Activated CD8-positive, alpha-beta memory T cell treated with anti-CD3 and anti-CD28 coated beads, Interleukin-2, amount 50 U/mL, for 1 hour (primary cell): ENCODE measurements around the gene OVOL2.
"Not testable (repeated sequence)": the region's sequence is repeated elsewhere in the genome, so short reads cannot be mapped to it uniquely, and the experiment has no call there.

ENCODE experiments used
- DNase-seq: peaks from one replicate; pipeline ENCODE4 v3.0.0-alpha.2; 2020; ENCODE audit errors: extremely low read depth

Gene OVOL2

GRCh38 chr20:18057994-18058349, 256 bp upstream of the OVOL2 start:
- no peak for DNase-seq

GRCh38 chr20:18056174-18057100, 1.3 kb downstream of the OVOL2 start:
- no peak for DNase-seq

GRCh38 chr20:18055261-18055660, 2.5 kb downstream of the OVOL2 start:
- no peak for DNase-seq

GRCh38 chr20:18052856-18053255, 4.9 kb downstream of the OVOL2 start:
- no peak for DNase-seq

- DNase-seq: no peak
Observed at GRCh38 chr20:18050628-18051027, 7.1 kb downstream of the OVOL2 start.

DNA sequence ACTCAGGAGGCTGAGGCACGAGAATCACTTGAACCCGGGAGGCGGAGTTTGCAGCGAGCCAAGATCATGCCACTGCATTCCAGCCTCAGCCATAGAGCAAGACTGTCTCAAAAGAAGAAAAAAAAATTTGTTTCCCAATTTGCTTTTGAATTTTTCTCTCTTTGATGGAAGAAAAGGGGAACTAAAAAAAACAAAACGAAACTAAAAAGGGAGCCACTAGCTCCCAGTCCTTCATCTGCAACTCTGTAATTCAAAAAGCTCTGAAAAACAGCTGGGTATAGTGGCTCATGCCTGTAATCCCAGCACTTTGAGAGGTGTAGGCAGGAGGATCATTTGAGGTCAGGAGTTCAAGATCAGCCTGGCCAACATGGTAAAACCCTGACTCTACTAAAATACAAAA, 9.5 kb downstream of the OVOL2 start:
- DNase-seq: no peak

- DNase-seq: no peak
Observed at GRCh38 chr20:18046535-18046934, 11.2 kb downstream of the OVOL2 start.

DNA sequence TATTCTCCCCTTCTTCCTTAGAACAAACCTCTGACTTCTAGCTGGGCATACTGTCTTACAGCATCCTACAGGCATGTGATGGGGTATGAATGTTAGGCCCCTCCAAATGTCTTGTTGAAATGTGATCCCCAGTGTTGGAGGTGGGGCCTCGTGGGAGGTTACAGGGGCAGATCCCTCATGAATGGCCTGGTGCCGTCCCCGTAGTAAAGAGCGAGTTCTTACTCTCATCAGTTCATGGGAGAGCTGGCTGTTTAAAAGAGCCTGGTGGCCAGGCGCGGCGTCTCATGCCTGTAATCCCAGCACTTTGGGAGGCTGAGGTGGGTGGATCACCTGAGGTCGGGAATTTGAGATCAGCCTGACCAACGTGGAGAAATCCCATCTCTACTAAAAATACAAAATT, 15.5 kb downstream of the OVOL2 start:
- DNase-seq: no peak

GRCh38 chr20:18041462-18041861, 16.3 kb downstream of the OVOL2 start:
- no peak for DNase-seq

GRCh38 chr20:18039063-18039462, 18.7 kb downstream of the OVOL2 start:
- DNase-seq: no peak

- DNase-seq: no peak
Observed at GRCh38 chr20:18034039-18034438, 23.7 kb downstream of the OVOL2 start.

GRCh38 chr20:18032977-18033892, 24.5 kb downstream of the OVOL2 start:
- DNase-seq: no peak

GRCh38 chr20:18031888-18032509, 25.7 kb downstream of the OVOL2 start:
- DNase-seq: no peak

- no peak for DNase-seq
Observed at GRCh38 chr20:18031050-18031449, 26.7 kb downstream of the OVOL2 start.

DNA sequence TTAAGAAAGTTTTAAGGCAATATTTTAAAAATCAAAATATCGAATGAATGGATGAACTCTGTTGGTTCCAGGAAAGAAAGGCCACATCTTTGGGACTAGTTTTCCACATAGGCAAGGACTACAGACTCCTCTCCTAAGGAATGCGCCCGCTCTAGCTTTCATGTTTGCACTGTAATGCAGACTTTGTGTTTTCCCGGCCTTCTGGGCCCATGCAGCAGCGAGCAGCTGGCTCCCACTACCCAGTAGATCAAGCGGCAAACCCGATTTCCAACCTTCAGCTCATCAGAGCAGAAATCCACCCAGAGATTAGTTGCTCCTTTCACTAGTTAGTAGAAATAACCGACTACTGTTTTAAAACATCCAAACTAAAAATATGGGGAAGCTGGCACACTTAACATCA, 27.7 kb downstream of the OVOL2 start:
- DNase-seq: no peak

DNA sequence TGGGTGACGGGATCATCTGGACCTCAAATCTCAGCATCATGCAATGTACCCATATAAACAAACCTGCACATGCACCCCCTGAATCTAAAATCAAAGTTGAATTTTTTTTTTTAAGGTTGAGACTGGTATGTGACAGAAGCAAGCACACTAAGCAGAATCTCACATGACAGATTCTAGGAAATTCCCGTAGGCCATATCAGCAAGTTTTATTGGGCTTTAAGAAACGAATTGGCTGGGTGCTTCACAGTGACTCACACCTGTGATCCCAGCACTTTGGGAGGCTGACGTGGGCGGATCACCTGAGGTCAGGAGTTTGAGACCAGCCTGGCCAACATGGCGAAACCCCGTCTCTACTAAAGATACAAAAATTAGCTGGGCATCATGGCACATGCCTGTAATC, 30.7 kb downstream of the OVOL2 start:
- not testable (repeated sequence) for DNase-seq

DNA sequence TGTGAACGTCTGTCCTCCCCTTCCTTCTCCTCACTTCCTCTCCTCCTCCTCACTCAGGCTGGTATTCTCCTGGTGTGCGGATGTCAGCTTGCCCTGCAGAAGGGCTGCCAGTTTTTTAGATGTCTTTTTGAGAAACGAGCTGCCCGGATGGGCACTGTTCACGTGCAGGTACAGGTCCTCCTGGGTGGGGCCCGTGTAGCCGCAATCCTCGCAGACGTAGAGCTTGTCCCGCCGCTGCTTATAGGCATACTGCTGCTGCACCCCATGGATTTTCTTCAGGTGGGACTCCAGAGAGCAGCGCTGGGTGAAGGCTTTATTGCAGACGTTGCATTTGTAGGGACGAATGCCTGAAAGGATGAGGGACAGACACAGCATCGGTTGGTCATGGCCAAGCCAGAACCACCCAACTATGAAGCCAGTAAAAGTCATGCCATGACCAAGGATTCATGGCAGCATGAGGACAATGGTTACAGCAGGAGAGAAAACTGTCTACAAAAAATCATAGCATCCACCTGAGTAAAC, 33.0 kb downstream of the OVOL2 start:
- DNase-seq: no peak

DNA sequence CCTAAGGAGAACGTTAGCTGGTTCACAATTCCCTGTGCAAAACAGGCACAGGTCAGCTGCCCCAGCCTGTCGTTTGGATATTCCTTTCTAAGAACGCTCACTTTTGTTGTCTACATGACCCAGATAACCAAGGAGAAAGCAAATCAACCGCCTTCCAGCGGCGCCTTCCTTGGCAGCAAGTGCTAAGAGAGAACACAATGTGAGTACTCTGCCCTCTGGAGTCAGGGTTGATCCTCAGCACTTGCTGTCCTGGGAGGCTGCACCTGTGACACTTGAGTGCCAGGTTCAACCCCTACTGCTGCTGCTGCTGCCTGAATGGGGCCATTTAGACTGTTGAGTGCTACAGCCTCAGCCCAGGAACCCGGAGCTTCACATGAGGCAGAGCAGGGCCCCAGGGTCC, 36.8 kb downstream of the OVOL2 start:
- no peak for DNase-seq

DNA sequence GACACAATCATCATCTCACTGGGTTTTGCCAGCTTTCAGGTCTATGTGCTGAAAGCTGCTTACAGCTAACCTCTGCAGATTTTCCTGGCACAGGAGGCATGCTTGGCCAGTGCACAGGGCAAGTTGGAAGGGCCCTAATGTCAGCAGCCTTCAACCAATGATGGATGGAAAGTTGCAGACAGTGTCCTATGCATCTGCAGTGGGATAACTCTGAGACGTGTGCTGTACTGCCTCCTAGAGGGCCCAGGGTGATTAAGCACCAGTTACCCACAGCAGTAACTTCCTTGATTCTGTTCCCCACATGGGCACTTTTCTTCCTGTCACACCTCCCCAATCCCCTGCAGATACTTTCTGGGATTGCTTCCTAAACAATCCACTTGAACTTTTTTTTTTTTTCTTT, 38.6 kb downstream of the OVOL2 start:
- DNase-seq: no peak

- no peak for DNase-seq
Observed at GRCh38 chr20:18018100-18018499, 39.6 kb downstream of the OVOL2 start.

DNA sequence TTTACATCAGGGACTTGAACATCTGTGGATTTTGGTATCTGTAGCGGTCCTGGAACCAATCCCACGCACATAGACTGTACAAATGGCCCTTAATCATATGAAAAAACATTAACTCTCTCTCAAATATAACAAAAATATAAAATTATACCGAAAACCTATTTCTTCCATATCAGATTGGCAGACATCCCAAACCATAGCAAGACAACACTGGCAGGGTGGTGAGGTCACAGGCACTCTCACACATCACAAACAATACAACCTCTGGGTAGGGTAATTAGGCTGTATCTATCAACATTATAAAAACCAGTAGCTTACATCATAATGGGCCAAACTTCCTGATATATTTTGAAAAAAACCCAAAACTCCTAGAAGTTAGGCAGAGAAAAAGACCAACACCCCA, 40.9 kb downstream of the OVOL2 start:
- DNase-seq: no peak

DNA sequence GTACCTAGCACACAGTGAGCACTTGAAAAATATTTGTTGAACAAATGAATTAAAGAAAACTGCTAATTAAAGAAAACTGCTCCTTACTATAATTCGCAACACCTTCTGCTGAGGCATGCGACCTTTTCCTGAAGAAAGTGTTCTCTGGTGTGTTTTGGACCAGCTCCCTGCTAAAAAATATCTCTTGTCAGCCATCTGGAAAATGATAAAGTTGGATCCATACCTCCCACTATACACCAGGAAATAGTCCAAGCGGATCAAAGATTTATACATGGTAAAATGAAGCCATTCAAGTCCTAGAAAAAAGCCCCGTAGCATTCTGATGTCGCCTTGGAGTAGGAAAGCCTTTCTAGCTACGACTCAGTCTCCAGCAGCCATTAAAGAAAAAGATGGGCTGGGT, 43.3 kb downstream of the OVOL2 start:
- no peak for DNase-seq
